Measurements from ENCODE around the gene UROC1.

- TF ChIP-seq EP300 (IDR thresholded peaks at IDR 0.05; ENCODE audit: borderline replicate concordance) (no peak), EGR1 (IDR thresholded peaks at IDR 0.05) (no peak), CEBPB (IDR thresholded peaks at IDR 0.05) (no peak), TAF1 (IDR thresholded peaks at IDR 0.05; ENCODE audit: low read depth) (no peak), YY1 (IDR thresholded peaks at IDR 0.05; ENCODE audit: low read depth) (no peak), USF1 (IDR thresholded peaks at IDR 0.05) (no peak), TEAD4 (IDR thresholded peaks at IDR 0.05) (no peak), FOXM1 (IDR thresholded peaks at IDR 0.05; ENCODE audit: borderline replicate concordance, low read depth) (no peak), CREB1 (IDR thresholded peaks at IDR 0.05; ENCODE audit: low read depth) (no peak), MAX (IDR thresholded peaks at IDR 0.05) (no peak)
Observed at GRCh38 chr3:126503701-126504100, 13.9 kb downstream of the UROC1 start.

All from Ishikawa (cell line).